ENCODE results near the gene FANK1. TPM values are rescaled to one million over a fixed set of nuclear protein-coding genes. Genes with fewer than 3 reads are reported as not detected.
A peak's percentile ranks its signal among the peaks of the same experiment; 100 is the strongest.

FANK1 gene
- total RNA-seq, 1 donor from 2014 or later: 12.5 TPM

DNA sequence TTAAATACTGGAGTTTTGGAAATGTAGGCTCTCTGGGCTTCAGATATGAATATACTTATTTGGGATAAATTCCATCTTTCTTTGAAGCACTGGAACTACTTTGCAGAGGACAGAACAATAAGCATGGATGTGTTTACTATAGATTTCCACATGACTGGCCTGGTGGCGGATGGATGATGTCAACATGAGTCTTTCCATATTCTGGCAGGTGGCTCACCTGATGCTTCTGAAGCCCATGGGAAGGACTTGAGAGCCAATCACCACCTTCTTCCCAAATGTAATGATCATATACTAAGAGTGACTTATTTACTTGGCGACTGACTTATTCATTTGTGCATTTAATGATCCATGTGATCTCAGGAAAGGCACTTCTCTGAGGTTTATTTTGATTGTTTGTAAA lies 110.5 kb downstream of the FANK1 start:
- H3F3A ChIP-seq (ENCODE audit: low read depth): no peaks in the 10 kb centered on the region
- no peaks in the 10 kb centered on the region for H4K20me1 ChIP-seq (ENCODE audit: low read depth)
- H3K27ac ChIP-seq: no peak overlapping the region
- H3K9me3 ChIP-seq (ENCODE audit: low read depth): no peaks in the 10 kb centered on the region
- H3K4me3 ChIP-seq: no peak overlapping the region
- no peak overlapping the region for H2AFZ ChIP-seq (replicated peaks)
- H3K36me3 ChIP-seq: no peaks in the 10 kb centered on the region
- Mint-ChIP-seq H3K27ac (no peak overlapping the region), H3K4me3 (no peak overlapping the region), H3K4me1 (peaks cover 16% of the 10 kb centered on the region), H3K9me3 (no peaks in the 10 kb centered on the region), H3K27me3 (ENCODE audit: insufficient read depth, low read depth) (peaks cover 3% of the 10 kb centered on the region), H3K36me3 (peaks cover 15% of the 10 kb centered on the region)
- H3K4me1 ChIP-seq: peaks cover 12% of the 10 kb centered on the region
- no peak overlapping the region for H3K9ac ChIP-seq
- no peak for TF ChIP-seq EZH2 (IDR thresholded peaks at IDR 0.05)
- no peak overlapping the region for H3K4me2 ChIP-seq
- no peaks in the 10 kb centered on the region for H3K27me3 ChIP-seq
- no peaks in the 10 kb centered on the region for H3K79me2 ChIP-seq (ENCODE audit: low read depth)
- DNase-seq (ENCODE audit: low spot score): no peak

GRCh38 chr10:126009650-126010049 lies 113.3 kb downstream of the FANK1 start:
- H3K4me1 Mint-ChIP-seq: peaks cover 27% of the 10 kb centered on the region
- H3K9me3 Mint-ChIP-seq: no peaks in the 10 kb centered on the region
- H3K27ac Mint-ChIP-seq: no peak overlapping the region
- no peak overlapping the region for H3K27ac ChIP-seq
- H2AFZ ChIP-seq (replicated peaks): peak overlapping the region; percentile 3
- peaks cover 21% of the 10 kb centered on the region for H3K4me1 ChIP-seq
- H3K4me2 ChIP-seq: no peak overlapping the region
- no peak overlapping the region for H3K9ac ChIP-seq
- H3K4me3 Mint-ChIP-seq: no peak overlapping the region
- no peak for DNase-seq (ENCODE audit: low spot score)
- H3K27me3 Mint-ChIP-seq (ENCODE audit: insufficient read depth, low read depth): peaks cover 2% of the 10 kb centered on the region
- no peaks in the 10 kb centered on the region for H4K20me1 ChIP-seq (ENCODE audit: low read depth)
- TF ChIP-seq, protein P1, sequence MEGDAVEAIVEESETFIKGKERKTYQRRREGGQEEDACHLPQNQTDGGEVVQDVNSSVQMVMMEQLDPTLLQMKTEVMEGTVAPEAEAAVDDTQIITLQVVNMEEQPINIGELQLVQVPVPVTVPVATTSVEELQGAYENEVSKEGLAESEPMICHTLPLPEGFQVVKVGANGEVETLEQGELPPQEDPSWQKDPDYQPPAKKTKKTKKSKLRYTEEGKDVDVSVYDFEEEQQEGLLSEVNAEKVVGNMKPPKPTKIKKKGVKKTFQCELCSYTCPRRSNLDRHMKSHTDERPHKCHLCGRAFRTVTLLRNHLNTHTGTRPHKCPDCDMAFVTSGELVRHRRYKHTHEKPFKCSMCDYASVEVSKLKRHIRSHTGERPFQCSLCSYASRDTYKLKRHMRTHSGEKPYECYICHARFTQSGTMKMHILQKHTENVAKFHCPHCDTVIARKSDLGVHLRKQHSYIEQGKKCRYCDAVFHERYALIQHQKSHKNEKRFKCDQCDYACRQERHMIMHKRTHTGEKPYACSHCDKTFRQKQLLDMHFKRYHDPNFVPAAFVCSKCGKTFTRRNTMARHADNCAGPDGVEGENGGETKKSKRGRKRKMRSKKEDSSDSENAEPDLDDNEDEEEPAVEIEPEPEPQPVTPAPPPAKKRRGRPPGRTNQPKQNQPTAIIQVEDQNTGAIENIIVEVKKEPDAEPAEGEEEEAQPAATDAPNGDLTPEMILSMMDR (IDR thresholded peaks at IDR 0.05): no peak
- TF ChIP-seq EZH2 (IDR thresholded peaks at IDR 0.05): no peak
- TF ChIP-seq EZH2phosphoT487 (IDR thresholded peaks at IDR 0.05): no peak
- H3K79me2 ChIP-seq (ENCODE audit: low read depth): no peaks in the 10 kb centered on the region
- no peaks in the 10 kb centered on the region for H3F3A ChIP-seq (ENCODE audit: low read depth)
- no peak overlapping the region for H3K4me3 ChIP-seq
- H3K27me3 ChIP-seq: no peaks in the 10 kb centered on the region
- no peaks in the 10 kb centered on the region for H3K36me3 ChIP-seq
- H3K36me3 Mint-ChIP-seq: peaks cover 17% of the 10 kb centered on the region
- no peaks in the 10 kb centered on the region for H3K9me3 ChIP-seq (ENCODE audit: low read depth)

DNA sequence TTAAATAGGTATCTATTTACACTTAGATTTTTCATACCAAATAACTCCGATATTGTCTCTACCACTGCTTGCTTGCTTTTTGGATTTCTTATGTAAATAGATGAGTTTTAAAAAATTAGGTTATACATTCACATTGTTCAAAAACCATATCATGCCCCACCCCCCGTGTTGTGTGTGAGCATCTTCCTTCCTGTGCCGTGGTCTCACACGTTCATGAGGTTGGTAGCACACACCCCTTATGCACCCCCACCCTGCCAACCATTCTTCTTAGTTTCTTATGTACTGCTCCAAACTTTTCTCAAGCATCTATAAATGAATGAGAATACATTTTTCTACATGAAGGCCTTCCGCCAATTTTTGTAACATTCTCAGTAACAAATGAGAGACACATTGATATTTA lies 115.6 kb downstream of the FANK1 start:
- H3K27ac Mint-ChIP-seq: no peak overlapping the region

GRCh38 chr10:126012485-126012884 lies 116.1 kb downstream of the FANK1 start:
- H3K27ac Mint-ChIP-seq: no peak overlapping the region

More for the DNA sequence above, 115.6 kb downstream of the FANK1 start:
- H3K36me3 ChIP-seq: no peaks in the 10 kb centered on the region
- H3K9ac ChIP-seq: no peak overlapping the region
- no peaks in the 10 kb centered on the region for H3K9me3 ChIP-seq (ENCODE audit: low read depth)
- H4K20me1 ChIP-seq (ENCODE audit: low read depth): no peaks in the 10 kb centered on the region
- H3K4me3 ChIP-seq: no peak overlapping the region
- no peak for DNase-seq (ENCODE audit: low spot score)
- peaks cover 2% of the 10 kb centered on the region for H3K27me3 Mint-ChIP-seq (ENCODE audit: insufficient read depth, low read depth)
- H3K36me3 Mint-ChIP-seq: peaks cover 17% of the 10 kb centered on the region
- H3K4me3 Mint-ChIP-seq: no peak overlapping the region
- H3K9me3 Mint-ChIP-seq: no peaks in the 10 kb centered on the region
- H3F3A ChIP-seq (ENCODE audit: low read depth): no peaks in the 10 kb centered on the region
- H2AFZ ChIP-seq (replicated peaks): no peak overlapping the region
- no peaks in the 10 kb centered on the region for H3K27me3 ChIP-seq
- H3K79me2 ChIP-seq (ENCODE audit: low read depth): no peaks in the 10 kb centered on the region
- peaks cover 37% of the 10 kb centered on the region for H3K4me1 Mint-ChIP-seq
- H3K4me2 ChIP-seq: no peak overlapping the region
- H3K4me1 ChIP-seq: peaks cover 21% of the 10 kb centered on the region
- TF ChIP-seq EZH2phosphoT487 (IDR thresholded peaks at IDR 0.05) (no peak), EZH2 (IDR thresholded peaks at IDR 0.05) (no peak)
- TF ChIP-seq, protein P1 (IDR thresholded peaks at IDR 0.05): no peak
- H3K27ac ChIP-seq: no peak overlapping the region

More at GRCh38 chr10:126012485-126012884, 116.1 kb downstream of the FANK1 start:
- no peaks in the 10 kb centered on the region for H3K27me3 ChIP-seq
- Mint-ChIP-seq H3K36me3 (peaks cover 17% of the 10 kb centered on the region), H3K4me3 (no peak overlapping the region), H3K27me3 (ENCODE audit: insufficient read depth, low read depth) (peaks cover 2% of the 10 kb centered on the region), H3K4me1 (peaks cover 37% of the 10 kb centered on the region), H3K9me3 (no peaks in the 10 kb centered on the region)
- no peak overlapping the region for H2AFZ ChIP-seq (replicated peaks)
- TF ChIP-seq, protein P1 (IDR thresholded peaks at IDR 0.05): no peak
- TF ChIP-seq EZH2 (IDR thresholded peaks at IDR 0.05) (no peak), EZH2phosphoT487 (IDR thresholded peaks at IDR 0.05) (no peak)
- H3K4me3 ChIP-seq: no peak overlapping the region
- no peak for DNase-seq (ENCODE audit: low spot score)
- no peaks in the 10 kb centered on the region for H3K79me2 ChIP-seq (ENCODE audit: low read depth)
- no peaks in the 10 kb centered on the region for H3K36me3 ChIP-seq
- H3F3A ChIP-seq (ENCODE audit: low read depth): no peaks in the 10 kb centered on the region
- no peak overlapping the region for H3K27ac ChIP-seq
- H3K4me2 ChIP-seq: no peak overlapping the region
- peaks cover 21% of the 10 kb centered on the region for H3K4me1 ChIP-seq
- no peaks in the 10 kb centered on the region for H4K20me1 ChIP-seq (ENCODE audit: low read depth)
- no peaks in the 10 kb centered on the region for H3K9me3 ChIP-seq (ENCODE audit: low read depth)
- no peak overlapping the region for H3K9ac ChIP-seq

Data from neural progenitor cell (in vitro differentiated cells).